GM18511 (cell line): ENCODE data around the gene PRELID2.
"Not testable (repeated sequence)": the region's sequence is repeated elsewhere in the genome, so short reads cannot be mapped to it uniquely, and the experiment has no call there.

Experiments used
- ATAC-seq: cut with Tn5 transposase; IDR thresholded peaks from one replicate; pipeline ENCODE4 v1.9.1; 2021; ENCODE audit warnings: mild to moderate bottlenecking, moderate library complexity; ENCODE audit not compliant: unreplicated experiment

PRELID2 gene

GRCh38 chr5:145752947-145753346 is 82.2 kb downstream of the PRELID2 start:
- no peak for ATAC-seq

- ATAC-seq: no peak
Measured at GRCh38 chr5:145752534-145752933, 82.6 kb downstream of the PRELID2 start.

- no peak for ATAC-seq
Measured at GRCh38 chr5:145750199-145750598, 84.9 kb downstream of the PRELID2 start.

- no peak for ATAC-seq
Measured at GRCh38 chr5:145743396-145744061, 91.6 kb downstream of the PRELID2 start.

- no peak for ATAC-seq
Measured at GRCh38 chr5:145739843-145740242, 95.3 kb downstream of the PRELID2 start.

- no peak for ATAC-seq
Measured at GRCh38 chr5:145738227-145738626, 96.9 kb downstream of the PRELID2 start.

GRCh38 chr5:145737578-145737977 is 97.6 kb downstream of the PRELID2 start:
- ATAC-seq: no peak

- not testable (repeated sequence) for ATAC-seq
Measured at GRCh38 chr5:145729956-145730355, 105.2 kb downstream of the PRELID2 start.

GRCh38 chr5:145723516-145723915 is 111.6 kb downstream of the PRELID2 start:
- ATAC-seq: no peak

- no peak for ATAC-seq
Measured at GRCh38 chr5:145718956-145719355, 116.2 kb downstream of the PRELID2 start.

- no peak for ATAC-seq
Measured at GRCh38 chr5:145715412-145715811, 119.7 kb downstream of the PRELID2 start.

- no peak for ATAC-seq
Measured at GRCh38 chr5:145712245-145712644, 122.9 kb downstream of the PRELID2 start.

- ATAC-seq: no peak
Measured at GRCh38 chr5:145711417-145711816, 123.7 kb downstream of the PRELID2 start.
